HTR-8/SVneo (cell line): ENCODE data around the gene USP7.
"Not testable (repeated sequence)": the region's sequence is repeated elsewhere in the genome, so short reads cannot be mapped to it uniquely, and the experiment has no call there.

Experiments used
- DNase-seq: peaks from one replicate; pipeline ENCODE4 v3.0.0; 2011; ENCODE audit warnings: low spot score, mixed read lengths; ENCODE audit not compliant: insufficient read length
- FAIRE-seq: peaks from 2 replicates; lab custom pipeline; 2011; peaks lifted over from hg19 to GRCh38; lab: Jason Lieb, UNC

Gene USP7

DNA sequence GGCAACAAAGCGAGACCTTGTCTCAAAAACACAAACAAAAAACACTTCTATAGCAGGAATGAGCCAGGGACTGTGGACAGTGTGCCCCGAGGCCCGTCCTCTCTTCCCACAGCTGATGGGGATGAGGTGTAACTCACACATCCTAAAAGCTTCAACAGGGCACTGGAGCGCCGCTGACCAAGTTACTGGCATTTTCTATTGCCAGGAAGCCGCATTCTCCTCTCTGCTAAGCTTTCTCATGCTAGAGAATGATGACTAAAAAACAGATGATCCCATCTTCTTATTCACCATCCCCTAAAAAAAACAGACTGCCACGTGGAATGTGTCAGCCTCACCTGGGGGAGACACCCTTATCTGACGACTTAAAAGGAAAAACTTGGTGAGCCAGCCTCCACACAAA is 111.2 kb downstream of the USP7 start:
- no peak for FAIRE-seq

GRCh38 chr16:8851761-8852403 is 111.8 kb downstream of the USP7 start:
- DNase-seq: no peak
- no peak for FAIRE-seq

More for the DNA sequence above, 111.2 kb downstream of the USP7 start:
- DNase-seq: no peak

GRCh38 chr16:8850279-8850885 is 113.3 kb downstream of the USP7 start:
- FAIRE-seq (no peak), DNase-seq (no peak)

GRCh38 chr16:8849411-8850011 is 114.2 kb downstream of the USP7 start:
- FAIRE-seq (no peak), DNase-seq (no peak)

- FAIRE-seq (no peak), DNase-seq (peak; percentile 74)
Measured at GRCh38 chr16:8848939-8849391, 114.7 kb downstream of the USP7 start.

GRCh38 chr16:8848231-8848938 is 115.3 kb downstream of the USP7 start:
- FAIRE-seq (no peak), DNase-seq (no peak)

DNA sequence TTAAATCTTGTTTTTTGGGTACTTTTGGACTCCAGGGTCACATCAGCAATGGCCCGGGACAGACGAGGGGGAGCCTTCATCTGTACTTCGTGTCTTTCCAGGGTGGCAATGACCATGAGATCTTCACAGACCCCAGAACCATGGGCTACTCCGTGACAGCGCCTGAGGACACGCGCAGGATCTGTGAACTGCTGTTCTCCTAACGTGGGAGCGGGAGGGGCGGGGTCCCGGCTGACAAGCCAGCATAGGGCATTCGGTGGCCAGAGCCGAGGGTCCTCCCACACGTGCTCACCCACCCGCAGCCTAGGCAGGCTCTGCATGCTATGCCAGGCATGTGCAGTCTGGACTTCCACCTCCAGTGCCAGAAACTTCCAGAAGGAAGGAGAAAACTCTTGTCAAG is 116.1 kb downstream of the USP7 start:
- DNase-seq (no peak), FAIRE-seq (no peak)

- no peak for DNase-seq
- no peak for FAIRE-seq
Measured at GRCh38 chr16:8847145-8847544, 116.6 kb downstream of the USP7 start.

- FAIRE-seq: no peak
Measured at GRCh38 chr16:8846401-8846932, 117.2 kb downstream of the USP7 start.

DNA sequence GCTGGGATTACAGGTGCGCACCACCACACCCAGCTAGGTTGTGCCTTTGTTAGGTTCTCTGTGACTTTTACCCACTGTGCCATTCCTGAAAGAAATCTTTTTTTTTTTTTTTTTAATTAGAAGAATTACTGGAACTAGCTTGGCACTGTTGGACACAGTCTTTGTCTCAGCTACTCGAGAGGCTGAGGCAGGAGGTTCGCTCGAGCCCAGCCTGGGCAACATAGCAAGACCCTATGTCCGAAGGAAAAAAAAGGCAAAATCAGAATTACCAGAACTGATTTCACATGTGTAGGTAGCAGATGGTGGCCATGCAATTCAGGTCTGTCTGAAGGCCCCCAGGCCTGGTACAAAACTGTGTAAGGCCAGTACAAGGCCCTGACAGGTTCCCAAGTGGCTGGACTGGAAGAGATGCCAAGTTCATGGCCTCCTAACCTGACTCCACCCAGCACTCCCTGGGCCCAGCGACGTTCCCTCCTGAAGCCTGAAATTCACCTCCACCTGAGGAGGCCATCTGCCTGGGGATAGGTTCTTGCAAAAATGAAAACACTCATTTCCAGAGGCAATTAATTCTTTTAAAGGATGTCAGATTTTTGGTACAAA is 117.9 kb downstream of the USP7 start:
- no peak for DNase-seq
- FAIRE-seq: no peak

More at GRCh38 chr16:8846401-8846932, 117.2 kb downstream of the USP7 start:
- DNase-seq: no peak

DNA sequence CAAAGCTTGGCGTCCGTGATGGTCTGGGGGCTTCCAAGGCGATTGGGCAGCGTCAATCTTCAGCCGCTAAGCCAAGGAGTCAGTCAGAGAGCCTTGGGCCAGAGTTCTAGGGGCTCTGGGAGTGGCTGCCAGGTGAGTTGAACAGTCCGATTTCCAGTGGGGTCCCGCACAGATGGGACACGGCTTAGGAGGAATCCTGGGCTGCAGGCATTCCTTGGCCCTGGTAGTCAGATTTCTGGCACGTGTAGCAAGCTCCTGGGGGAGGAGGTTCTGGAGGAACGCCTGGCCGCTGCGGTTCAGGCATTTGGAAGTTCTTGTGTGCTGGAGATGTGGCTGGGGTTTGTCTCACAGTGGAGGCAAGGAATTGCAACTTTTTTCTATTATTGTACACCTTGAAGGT is 120.4 kb downstream of the USP7 start:
- not testable (repeated sequence) for DNase-seq, FAIRE-seq
